GM19468 (cell line): ENCODE data around the gene MAFG.

Source experiments
- ATAC-seq: cut with Tn5 transposase; IDR thresholded peaks from one replicate; pipeline ENCODE4 v1.9.1; 2021; ENCODE audit warnings: mild to moderate bottlenecking, moderate library complexity, moderate number of reproducible peaks; ENCODE audit not compliant: unreplicated experiment; ENCODE audit errors: extremely low read depth

MAFG gene

DNA sequence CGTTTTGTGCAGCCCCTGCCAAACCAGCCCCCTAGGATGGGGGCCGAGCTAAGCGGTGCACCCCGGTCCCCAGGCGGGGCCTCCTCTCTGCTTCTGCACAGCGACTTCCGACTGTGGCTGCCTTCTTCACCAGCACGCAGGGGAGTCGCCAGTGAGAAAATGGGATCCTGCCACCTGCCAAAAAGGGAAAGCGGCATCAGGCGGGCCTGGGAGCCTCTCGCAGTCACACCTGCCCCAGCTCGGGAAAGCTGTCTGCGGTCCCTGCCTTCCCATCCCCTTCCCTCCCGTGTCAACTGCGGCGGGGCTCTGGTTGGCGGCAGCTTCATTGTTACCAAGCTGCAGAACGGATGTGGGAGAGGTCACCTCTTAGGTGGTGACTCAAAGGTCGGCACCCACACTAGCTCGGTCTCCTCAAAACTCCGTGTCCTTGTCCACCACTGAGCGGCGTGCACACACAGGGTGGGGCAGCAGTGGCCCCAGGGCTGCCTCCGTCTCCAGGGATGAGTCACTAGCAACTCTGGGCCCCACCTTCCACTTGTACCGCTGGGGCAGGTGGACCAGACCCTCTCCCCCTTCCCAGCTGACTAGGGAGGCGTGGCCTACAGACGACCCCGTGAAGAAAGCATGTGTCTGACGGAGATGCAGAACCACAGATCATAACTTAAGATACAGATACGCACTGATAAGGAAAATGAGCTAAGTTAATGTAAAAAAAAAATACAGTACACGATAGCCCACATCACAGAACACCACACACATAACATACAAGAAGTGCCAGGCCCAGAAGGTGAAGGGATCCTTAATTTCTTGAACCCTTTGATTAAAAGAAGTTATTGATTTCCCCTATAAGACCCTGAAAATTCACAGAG lies 14.9 kb downstream of the MAFG start:
- no peak for ATAC-seq

DNA sequence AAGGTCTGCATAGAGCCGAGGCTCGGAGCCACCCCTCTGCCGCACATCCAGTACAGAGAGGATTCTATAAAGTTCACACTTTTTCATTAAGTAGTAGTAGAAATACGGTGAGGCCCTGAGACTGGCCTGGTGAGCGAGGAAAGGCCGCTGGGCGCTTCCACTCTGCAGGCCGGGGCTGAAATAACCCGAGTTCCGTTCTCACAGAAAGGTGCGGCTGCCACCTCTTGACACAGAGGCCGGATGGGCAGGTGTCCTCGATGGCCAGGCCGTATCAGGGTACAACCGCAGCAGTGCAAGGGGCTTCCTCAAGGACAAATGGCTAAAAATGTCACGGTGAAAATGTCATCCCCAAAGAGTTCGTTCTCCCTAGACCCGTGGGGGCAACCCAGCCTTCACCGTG lies 15.6 kb downstream of the MAFG start:
- no peak for ATAC-seq

DNA sequence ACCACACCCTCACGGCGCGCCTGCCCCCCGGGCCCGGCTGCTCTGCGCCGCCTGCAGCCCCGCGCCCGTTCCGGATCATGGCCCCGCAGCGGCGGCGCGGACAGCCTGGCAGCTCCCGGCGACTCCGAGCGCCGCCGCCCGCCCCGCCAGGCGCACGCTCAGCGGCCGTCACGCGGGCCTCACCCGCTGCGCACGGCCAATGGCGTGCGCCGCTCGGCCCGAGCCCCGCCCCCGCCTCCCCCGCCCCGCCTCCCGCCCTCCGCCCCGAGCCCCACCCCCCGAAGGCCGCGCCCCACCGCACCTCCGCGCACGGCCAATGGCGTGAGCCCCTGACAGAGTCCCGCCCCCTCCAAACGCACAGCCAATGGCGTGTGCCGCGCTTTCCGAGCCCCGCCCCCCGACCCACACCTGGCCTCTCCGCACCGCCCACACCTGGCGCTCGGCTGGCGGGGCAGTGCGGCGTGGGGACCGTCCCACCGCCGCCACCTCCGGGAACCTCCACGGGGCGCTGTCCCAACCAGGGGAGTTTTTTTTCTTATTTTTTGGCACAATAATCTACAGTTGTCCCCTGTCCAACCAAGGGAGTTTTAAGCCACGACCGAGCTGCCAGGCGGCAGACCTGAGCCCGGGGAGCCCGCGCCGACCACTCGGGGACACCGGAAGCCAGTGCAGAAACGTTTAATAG lies 16.1 kb downstream of the MAFG start, which contains the start of gene PCYT2:
Gene PCYT2, minus strand, starts transcription at position 123 of the 685 bp plus-strand sequence. Its CDS starts 44 bp downstream, at position 79.
- ATAC-seq: peak; percentile 27

DNA sequence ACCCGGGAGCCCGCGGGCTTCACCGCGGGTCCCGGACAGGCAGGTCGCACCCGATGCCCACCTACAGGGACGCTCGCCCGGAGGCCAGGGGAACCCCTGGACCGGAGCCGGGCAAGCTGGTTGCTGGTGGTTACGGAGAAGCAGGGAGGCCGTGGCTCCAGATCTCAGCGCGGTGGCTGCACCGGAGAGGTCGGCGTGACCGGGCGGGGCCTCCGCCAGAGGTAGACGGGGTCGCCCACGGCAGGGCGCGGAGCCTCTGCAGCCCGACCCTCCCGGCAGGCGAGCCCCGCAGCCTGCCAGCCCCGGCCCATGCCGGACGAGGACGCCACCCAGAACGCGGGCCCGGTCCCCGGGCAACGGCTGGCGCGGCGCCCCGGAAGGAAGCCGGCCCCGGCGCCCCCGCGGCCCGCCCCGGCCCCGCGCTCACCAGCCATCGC lies 16.7 kb downstream of the MAFG start:
- peak; percentile 12 for ATAC-seq

DNA sequence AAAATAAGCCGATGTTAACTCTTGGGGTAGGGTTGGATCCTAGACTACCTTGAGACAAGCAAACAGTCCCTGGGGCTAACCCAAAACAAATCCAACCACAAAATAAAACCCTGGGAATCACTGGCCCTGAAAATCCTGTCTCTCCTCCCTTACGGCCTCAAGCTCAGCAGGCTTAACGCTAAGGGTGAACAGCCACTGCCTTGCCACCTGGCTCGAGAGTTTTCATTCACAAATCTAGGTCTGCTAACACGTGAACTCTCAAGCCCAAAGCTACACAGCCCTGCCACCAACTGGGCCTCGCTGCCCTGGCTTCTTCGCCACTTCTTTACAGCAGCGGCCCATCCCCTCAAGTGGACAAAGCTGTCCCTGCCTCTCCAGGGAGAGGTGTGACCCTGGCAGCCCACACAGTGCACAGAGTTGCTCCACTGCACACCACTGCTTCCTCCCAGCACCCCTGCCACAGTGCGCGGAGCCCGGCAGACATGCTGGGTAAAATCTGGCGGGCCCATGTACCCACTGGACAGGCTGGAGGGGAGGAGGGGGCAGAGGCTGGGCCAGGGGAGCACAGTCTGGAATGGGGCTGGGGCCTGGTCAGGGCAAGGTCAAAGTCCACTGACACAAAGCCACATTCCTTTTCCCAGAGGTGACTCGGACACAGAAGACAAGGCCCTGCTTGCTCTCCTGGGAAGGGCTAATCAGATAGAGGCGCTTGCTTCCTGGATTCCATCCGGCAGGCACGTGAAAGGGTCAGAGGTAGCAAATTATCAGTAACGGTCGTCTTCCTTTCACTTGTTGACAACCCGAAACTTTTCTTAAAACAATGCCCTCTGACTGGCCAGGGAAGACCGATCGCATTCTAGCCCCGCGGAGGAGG lies 17.3 kb downstream of the MAFG start:
- ATAC-seq: no peak

DNA sequence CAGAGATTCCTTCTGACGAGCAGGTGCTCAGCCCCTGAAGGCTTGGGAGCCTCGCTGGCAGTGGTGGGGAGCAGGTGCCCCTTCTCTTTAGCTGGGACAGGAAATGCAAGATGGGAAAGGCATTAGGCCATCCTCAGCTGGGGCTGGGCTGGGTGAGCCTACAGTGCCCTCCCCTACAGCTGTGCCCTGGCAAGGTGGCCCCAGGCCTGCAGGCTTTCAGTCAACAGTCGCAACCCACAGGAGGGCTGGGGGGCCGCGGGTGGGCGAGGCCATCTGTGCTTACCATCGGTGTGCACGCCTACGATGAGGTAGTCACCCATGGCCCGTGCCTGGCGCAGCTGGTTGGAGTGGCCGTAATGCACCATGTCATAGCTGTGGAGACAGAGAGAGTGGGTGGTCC lies 18.3 kb downstream of the MAFG start:
- ATAC-seq: no peak

DNA sequence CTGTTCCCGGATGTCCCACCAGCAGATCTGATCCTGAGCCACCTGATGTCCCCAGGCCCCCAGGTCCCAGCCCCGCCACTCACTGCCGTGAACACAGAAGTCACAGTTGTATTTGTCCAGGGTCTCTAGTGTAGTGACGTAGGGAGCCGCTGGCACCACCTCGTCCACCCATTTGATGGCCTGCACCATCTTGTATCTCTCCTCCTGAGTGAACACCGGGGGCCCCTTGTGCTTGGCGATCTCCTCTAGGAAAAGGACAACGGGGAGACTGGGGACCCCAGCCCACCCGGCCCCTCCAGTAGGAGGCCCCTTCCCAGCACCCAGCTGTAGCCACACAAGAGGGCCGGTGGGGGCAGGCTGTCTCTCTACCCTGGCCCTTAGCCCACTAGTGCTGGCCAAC lies 18.7 kb downstream of the MAFG start:
- ATAC-seq: no peak

DNA sequence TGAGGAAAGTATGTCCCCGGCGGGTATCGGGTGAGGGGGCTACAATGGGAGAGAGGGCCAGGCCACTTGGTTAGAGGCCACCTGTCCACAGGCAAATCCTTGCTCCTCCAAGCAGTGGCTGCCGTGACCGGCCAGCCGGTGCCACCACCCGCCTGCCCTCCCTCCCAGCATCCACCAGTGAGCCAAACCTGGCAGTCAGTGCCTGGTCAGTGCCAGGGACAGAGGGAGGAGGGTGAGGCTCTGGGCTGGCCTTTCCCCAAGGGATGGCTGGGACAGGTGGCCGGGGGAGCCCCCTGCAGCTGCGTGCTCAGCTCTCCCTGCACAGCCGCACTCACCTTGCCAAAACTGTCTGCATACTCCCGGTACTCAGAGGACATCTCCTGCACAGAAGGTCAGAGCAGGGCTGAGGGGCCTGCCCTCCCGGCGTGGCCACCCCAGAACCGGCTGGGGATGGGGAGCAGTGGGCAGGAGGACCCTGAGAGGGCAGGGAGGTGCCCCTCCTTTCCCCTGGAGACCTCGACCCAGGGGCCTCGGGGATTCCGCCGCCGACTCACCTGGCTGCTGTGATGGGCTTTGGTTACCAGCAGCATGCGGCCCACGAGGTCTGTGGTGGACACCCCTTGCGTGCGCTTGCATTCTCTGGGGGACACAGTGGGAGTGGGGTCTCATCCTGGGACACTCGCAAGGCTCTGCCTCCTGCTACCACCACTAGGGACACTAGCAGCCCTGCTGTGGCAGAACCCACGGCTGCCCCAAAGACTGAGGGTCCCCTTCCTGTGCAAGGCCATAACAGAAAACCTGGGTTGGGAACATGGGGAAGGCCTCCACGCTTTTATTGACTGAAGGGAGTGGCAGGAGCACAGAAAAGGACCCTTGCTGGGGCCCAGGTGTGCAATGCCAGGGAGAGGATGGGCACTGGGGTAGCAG lies 20.1 kb downstream of the MAFG start:
- no peak for ATAC-seq

DNA sequence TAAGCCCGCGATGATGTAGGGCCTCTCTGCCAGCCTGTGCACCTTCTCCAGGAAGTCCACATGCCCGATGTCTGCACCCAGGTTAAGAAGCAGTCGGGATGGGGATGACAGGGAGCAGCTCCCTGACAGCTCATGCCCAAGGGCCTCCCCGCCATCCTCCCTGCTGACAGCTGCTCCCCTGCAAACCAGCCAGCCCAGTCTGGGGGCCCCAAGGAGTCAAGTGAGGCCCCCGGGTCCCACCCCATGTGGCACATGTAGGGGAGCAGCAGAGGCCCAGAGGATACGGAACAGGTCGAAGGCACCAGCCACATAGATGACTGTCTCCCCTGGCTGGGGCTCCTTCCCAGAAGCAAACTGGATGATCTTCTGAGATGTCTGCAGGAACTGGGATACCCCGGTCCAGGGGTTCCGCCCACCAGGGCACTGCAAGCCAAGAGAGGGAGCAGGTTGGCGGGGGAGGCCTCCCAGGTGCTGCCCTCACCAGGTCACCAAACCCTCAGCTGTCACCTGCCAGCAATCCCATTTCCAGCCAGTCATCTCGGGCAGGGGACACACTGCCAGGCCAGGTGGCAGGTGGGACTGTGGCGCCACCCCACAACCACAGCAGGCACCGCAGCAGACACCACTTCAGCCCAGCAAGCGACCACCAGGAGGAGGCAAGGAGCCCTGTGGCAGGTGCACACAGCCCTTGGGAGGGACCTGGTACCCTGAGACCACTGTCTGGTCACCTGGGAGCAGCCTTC lies 20.9 kb downstream of the MAFG start:
- ATAC-seq: no peak

DNA sequence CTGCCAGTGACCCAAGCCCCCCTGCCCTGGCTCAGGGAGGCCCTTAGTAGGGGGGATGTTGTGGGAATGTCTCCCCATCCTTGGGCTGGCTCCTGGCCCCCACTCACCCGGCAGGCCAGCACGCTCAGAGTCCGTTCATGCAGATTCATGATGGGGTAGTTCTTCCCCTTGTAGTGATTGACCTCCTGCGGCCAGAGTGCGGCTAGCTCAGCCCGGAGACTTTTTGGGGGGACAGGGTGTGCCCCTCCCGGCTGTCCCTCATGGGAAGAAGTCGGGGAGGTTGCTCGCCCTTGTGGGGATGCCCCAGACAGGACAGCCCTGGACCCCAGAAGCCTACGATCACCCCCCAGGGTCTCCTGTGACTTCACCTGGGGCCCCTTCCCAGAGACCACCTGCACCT lies 21.5 kb downstream of the MAFG start:
- ATAC-seq: no peak

DNA sequence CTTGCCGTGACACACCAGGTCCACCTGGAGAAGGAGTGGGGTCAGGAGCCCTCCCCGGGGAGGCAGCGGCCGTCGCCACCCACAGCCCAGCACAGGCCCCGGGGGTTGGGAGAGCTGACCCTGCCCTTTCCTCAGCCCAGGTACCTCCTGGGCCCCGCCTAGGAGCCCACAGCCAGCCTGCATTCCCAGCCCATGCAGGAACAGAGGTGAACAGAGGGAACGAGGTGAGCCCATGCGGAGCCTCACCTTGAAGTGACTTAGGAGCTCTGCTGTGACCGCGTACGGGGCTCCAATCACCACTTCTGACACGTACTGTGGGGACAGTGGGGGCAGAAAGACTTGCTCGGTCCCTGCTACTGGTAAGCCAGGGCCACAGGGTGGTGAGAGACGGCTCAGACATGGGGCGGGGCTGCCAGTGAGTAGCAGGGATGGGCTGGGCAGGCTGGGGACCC lies 22.1 kb downstream of the MAFG start:
- ATAC-seq: no peak

DNA sequence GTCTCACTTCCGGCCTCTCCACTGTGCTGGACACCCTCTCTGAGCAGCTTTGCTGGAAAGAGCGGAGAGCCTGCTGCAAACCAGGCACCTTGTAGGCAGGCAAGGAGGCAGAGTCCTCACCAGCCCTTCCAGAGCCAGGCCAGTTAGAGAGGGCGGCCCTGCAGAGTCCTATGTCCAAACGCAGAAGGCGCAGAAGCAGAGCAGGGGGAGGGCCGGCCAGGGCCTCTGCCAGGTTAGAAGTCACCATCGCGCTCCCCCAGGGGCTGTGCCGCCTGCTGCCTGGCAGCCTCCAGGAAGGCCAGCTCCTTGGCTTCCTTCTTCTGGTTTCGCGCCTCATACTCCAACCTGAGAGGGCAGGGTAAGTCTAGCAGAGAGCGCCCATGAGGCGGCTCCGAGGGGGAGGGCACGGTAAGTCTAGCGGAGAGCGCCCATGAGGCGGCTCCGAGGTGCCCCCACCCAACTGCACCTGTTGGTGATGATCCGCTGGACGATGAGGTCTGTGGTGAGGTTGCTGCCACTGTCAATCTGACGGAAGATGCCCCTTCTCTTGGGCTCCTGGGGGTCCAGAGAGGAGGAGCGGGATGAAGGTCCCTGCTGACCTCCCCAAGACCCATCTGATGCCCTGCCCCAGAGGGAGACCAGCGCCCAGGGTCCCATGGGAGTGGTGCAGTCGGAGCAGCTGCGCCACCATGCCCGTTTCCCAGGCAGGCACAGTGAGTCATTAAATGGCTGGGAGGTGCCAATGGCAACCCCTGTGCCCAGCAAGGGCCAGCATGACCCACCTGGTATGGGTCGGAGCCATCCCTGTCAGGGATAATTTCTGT lies 22.7 kb downstream of the MAFG start:
- no peak for ATAC-seq

DNA sequence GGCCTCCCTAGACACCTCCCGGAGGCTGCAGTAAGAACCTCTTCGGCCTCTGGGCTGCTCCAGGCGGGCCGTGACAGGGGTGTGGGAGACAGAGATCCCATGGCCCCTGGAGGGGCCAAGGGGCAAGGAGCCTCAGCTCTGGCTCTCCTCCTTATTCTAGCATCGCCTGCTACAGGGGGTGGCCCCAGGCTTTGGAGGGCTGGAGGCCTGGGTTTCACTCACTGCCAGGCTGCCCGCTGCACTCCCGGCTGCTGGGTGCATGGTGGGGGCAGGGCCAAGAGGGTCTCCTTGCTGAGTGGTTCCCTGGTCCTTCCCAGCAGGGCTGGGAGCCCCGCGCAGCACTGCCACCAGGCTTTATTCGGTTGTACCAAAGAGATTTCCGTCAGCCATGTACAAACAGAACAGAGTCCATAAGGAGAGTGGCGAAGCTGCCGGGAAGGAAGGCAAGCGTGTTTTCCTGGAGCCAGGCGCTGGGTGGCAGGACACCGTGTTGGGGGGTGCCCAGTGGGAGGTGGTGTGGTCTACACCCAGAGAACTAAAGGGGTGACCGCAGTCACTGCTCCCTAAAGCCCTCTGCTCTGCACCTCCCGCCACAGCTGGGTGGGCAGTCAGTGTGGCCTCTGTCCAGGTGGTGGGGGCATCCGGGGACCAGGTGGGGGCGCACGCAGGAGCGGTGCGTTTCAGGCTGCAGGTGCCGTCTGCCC lies 23.5 kb downstream of the MAFG start:
- no peak for ATAC-seq

DNA sequence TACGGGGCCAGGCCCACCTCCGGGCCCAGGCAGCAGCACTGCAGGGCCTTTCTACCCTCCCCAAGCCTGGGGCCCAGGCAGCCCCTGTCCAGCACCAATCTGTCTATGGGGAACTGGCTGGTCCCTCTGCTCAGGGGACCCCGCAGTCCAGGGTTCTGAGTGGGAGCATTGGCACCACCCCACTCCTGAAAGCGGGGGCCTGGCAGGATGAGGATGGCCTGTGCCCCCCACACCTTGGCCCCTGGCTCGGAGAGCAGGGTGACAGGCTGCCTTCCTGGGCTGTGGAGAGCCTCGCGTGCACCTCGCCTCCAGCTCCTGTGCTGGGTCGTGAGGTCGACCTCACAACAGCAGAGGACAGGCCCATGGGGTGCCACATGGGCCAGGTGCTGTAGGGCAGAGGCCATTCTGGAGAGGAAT lies 24.1 kb downstream of the MAFG start:
- ATAC-seq: no peak

DNA sequence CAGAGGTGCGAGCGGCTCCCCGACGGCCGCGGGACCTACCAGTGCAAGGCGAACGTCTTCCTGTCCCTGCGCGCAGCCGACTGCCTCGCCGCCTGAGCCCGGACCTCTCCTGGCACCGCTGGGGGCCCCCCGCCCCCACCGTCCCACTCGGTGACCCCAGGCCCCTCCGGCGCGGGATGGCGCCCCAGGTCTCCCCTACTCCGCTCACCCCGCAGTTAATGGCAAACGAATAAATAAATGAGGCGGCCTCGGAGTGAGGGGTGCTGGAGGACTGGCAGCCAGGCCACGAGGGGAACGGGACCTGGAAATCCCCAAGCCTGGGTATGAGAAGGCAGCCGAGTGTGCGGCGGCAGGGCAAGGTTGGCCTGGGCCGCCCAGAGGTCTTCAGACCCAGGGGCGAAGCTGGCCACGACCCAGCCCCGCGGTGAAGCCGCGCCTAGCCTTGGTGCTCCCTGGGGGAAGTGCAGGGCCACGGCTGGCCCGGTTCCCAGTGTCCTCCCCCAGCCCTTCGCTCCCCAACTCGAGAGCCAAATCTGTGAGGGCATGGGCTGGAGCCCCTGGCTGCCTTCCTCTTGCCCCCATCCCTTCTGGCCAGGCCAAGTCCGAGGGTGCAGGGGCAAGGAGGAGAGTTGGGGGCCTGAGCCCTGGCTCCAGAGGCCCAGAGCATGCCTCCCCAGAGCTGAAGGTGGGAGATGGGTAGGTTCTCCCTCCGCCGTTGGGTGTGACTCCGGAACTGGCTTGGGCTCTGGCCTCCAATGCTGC lies 24.7 kb downstream of the MAFG start:
- no peak for ATAC-seq

DNA sequence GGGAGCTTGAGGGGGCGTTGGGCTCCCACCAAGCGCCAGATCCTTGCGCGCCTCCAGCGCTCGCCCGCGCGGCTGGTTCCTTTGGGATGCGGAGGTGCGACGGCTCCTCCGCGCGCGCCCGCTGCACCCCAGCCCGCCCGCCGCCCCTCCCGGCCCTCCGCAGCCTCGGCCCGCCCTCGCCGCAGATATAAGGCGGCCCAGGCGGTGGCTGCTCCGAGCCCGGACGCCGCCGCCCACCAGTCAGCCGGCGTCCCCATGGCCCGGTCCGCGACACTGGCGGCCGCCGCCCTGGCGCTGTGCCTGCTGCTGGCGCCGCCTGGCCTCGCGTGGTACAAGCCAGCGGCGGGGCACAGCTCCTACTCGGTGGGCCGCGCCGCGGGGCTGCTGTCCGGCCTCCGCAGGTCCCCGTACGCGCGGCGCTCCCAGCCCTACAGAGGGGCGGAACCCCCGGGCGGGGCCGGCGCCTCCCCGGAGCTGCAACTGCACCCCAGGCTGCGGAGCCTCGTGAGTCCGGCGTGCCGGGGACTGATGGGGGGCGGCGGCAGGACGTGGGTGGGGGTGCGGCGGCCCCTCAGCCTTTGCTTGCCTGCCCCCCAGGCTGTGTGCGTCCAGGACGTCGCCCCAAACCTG lies 25.4 kb downstream of the MAFG start, which contains the start of gene NPB:
Gene NPB, plus strand, starts transcription at position 216 of the 630 bp plus-strand sequence. Its CDS starts 40 bp downstream, at position 256.
- no peak for ATAC-seq
